Activated B cell treated with CpG ODN at 0.5 μM for 24 hours (primary cell): ENCODE results near the gene MAP2K4. TPM values are rescaled to one million over a fixed set of nuclear protein-coding genes. Genes with fewer than 3 reads are reported as not detected.
"Not testable (repeated sequence)": the region's sequence is repeated elsewhere in the genome, so short reads cannot be mapped to it uniquely, and the experiment has no call there.

ENCODE experiments used
- ATAC-seq: fragments of 200-7000 bp; cut with Tn5 transposase; one replicate; pipeline ENCODE4 v1.10.0; 2021; ENCODE audit warnings: low read depth, mild to moderate bottlenecking, moderate library complexity
- CTCF ChIA-PET: fragments of 350-600 bp; sonication (Branson Sonifier 250); formaldehyde crosslinking; loops from one replicate; lab custom pipeline; 2021; ENCODE audit warnings: antibody characterized with exemption; lab: Charles Lee
- POLR2A ChIA-PET: fragments of 350-600 bp; sonication (Branson Sonifier 250); formaldehyde crosslinking; loops from one replicate; lab custom pipeline; 2021; ENCODE audit warnings: antibody characterized with exemption; lab: Charles Lee
- DNase-seq: peaks from one replicate; pipeline ENCODE4 v3.0.0; 2022
- H3K27ac Mint-ChIP-seq: one replicate; pipeline ENCODE4 v1.8.0; 2020; ENCODE audit warnings: mixed read lengths
- H3K27me3 Mint-ChIP-seq: one replicate; pipeline ENCODE4 v1.8.0; 2021; ENCODE audit warnings: mixed read lengths
- H3K36me3 Mint-ChIP-seq: one replicate; pipeline ENCODE4 v1.8.0; 2021; ENCODE audit warnings: low read depth, mixed read lengths
- H3K4me1 Mint-ChIP-seq: one replicate; pipeline ENCODE4 v1.8.0; 2021; ENCODE audit warnings: mixed read lengths
- H3K4me3 Mint-ChIP-seq: one replicate; pipeline ENCODE4 v1.8.0; 2020; ENCODE audit warnings: mild to moderate bottlenecking, mixed read lengths
- H3K9me3 Mint-ChIP-seq: one replicate; pipeline ENCODE4 v1.8.0; 2020; ENCODE audit warnings: mixed read lengths
- intact Hi-C: fragments of 100-400 bp; cut with micrococcal nuclease; formaldehyde crosslinking; loops from one replicate; pipeline ENCODE4 v1.15.1; 2024
- total RNA-seq: library from RNA; stranded (reverse); gene quantifications from 2 replicates; pipeline ENCODE4 v1.2.3, GENCODE V29; 2022
- TF ChIP-seq, protein P1 (sequence below): fragments of 200-600 bp; IDR thresholded peaks from one replicate; pipeline ENCODE4 v1.8.0; 2022; ENCODE audit warnings: antibody characterized with exemption, mild to moderate bottlenecking

MAP2K4 gene
- total RNA-seq, result 32.5 and 32.9 TPM in 2 replicates

DNA sequence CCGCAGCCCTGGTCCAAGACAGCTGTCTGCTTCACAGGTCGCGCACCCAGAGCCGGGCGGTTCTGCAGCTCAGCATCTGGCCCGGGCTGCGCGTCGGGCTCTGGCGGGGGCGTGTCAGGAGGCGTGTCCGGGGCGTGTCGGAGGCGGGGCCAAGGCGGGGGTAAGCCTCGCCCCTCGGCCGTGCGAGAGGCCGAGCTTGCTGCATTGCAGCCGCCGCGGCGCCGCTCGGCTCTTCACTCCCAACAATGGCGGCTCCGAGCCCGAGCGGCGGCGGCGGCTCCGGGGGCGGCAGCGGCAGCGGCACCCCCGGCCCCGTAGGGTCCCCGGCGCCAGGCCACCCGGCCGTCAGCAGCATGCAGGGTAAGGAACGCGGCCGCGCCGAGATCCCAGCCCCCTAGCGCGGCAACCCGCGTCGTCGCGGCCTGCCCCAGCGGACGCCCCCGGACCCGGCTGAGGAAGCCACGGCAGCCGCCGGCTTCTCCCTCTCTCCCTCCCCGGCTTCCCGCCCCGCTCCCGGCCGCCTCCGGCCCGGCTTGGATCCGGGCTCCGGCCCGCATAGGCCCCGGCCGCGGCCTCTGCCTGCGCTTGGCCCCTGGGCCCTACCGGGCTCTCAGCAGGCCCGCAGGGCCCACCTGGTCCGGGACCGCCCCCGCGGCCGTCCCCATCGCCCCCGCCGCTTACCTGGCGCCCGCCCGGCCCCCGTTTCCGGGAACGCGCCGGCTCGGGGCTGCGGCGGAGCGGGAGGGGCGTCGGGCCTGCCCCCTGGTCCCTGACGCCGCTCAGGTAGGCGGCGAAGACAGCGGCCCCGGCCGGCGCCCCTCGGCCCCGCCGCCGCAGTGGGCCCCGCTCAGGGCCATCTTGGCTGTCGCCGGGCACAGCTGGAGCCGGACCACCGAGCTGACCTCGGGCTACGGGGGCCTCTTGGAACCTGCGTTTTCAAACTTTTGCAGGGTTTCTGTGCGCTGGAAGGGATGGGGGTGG, at the start of gene MAP2K4:
TSS of gene MAP2K4 (plus strand) at position 236 of the 981 bp plus-strand sequence. CDS start at position 246, 10 bp downstream.
- CTCF ChIA-PET, result interaction anchor here (2.1 kb wide), 1 partner anchor 24 kb away, joined by 11 read pairs; the partner anchor contains the start of gene ZNF18
- ATAC-seq, result peak; percentile 97
- Mint-ChIP-seq H3K9me3 (no peaks in the 10 kb centered on the region), H3K36me3 (no peaks in the 10 kb centered on the region), H3K27ac (peak within 1 kb of the TSS; percentile 73), H3K27me3 (peaks cover 2% of the 10 kb centered on the region), H3K4me3 (peak within 1 kb of the TSS; percentile 79), H3K4me1 (peaks cover 35% of the 10 kb centered on the region)
- TF ChIP-seq, protein P1, sequence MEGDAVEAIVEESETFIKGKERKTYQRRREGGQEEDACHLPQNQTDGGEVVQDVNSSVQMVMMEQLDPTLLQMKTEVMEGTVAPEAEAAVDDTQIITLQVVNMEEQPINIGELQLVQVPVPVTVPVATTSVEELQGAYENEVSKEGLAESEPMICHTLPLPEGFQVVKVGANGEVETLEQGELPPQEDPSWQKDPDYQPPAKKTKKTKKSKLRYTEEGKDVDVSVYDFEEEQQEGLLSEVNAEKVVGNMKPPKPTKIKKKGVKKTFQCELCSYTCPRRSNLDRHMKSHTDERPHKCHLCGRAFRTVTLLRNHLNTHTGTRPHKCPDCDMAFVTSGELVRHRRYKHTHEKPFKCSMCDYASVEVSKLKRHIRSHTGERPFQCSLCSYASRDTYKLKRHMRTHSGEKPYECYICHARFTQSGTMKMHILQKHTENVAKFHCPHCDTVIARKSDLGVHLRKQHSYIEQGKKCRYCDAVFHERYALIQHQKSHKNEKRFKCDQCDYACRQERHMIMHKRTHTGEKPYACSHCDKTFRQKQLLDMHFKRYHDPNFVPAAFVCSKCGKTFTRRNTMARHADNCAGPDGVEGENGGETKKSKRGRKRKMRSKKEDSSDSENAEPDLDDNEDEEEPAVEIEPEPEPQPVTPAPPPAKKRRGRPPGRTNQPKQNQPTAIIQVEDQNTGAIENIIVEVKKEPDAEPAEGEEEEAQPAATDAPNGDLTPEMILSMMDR, result no peak
- POLR2A ChIA-PET, result interaction anchor here (0.6 to 8.4 kb wide), 6 partner anchors 9 to 997 kb away, joined by 3 to 191 read pairs (median 6); partner anchors contain the start of genes ELAC2 and ZNF18
- peak; percentile 100 for DNase-seq
- intact Hi-C loops, result loop anchor here (1.0 to 2.0 kb wide), 2 partner anchors 24 to 998 kb away; partner anchors contain the start of genes ELAC2 and ZNF18

DNA sequence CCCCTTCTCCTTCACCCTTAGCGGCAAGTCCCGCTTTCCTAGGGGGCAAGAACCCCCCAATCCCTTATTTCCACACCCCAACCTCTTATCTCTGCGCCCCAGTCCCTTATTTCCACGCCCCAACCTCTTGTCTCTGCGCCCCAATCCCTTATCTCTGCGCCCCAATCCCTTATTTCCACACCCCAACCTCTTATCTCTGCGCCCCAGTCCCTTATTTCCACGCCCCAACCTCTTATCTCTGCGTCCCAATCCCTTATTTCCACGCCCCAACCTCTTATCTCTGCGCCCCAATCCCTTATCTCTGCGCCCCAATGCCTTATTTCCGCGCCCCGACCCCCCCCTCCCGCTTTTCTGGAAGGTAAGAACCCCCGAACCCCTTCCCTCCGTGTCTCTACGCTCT, 47.9 kb upstream of the MAP2K4 start:
- Mint-ChIP-seq H3K9me3 (peaks cover 11% of the 10 kb centered on the region), H3K36me3 (peaks cover 27% of the 10 kb centered on the region)
- H3K27ac Mint-ChIP-seq, intact Hi-C loops, H3K4me3 Mint-ChIP-seq, H3K4me1 Mint-ChIP-seq, ATAC-seq, DNase-seq, H3K27me3 Mint-ChIP-seq, POLR2A ChIA-PET, CTCF ChIA-PET: not testable (repeated sequence)

DNA sequence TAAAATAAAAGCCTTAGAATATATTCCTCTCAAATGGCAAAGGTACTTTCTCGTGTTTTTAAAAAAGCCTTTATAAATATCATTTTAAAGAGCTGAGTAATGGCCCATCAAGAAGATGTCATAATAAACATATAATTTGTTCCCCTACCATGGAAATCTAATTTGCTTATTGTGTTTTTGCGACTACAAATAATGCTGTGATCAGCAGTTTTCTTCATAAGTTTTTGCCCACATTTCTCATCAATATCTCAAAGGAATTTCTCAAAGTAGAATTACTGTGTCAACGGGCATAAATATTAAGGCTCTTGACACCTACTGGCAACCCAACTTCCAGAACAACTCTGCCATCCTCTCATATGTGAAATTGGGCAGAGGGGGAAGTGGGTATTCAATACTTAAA, 40.9 kb upstream of the MAP2K4 start:
- Mint-ChIP-seq H3K4me3 (no peak overlapping the region), H3K27ac (no peak overlapping the region), H3K36me3 (peaks cover 67% of the 10 kb centered on the region), H3K4me1 (no peaks in the 10 kb centered on the region), H3K9me3 (no peaks in the 10 kb centered on the region), H3K27me3 (no peaks in the 10 kb centered on the region)
- DNase-seq (no peak), ATAC-seq (no peak)
- POLR2A ChIA-PET, result interaction anchor here (1.6 kb wide), 1 partner anchor 17 kb away, joined by 5 read pairs; the partner anchor contains the start of gene ZNF18
- TF ChIP-seq, protein P1, result no peak
- intact Hi-C loops, result no loop called here
- CTCF ChIA-PET, result no interaction called here

DNA sequence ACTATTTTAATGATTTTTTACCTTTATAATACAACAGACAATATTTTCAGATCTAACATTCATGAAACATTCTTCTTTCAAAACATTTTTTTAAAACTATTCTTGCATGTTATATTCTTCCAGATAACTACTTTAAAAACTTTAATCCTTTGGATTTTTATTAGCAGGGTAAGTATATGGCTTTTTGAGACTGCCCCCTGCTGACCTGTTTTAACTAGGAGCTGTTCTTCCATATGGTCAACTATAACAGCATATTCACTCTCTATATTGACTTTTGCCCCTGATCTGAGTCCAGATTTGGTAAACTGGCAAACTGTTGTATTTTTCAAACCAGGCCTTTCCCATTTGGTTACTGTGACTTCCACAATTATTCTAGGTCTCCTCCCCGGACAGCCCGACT, 39.9 kb upstream of the MAP2K4 start:
- Mint-ChIP-seq H3K27me3 (no peaks in the 10 kb centered on the region), H3K9me3 (no peaks in the 10 kb centered on the region), H3K36me3 (peaks cover 65% of the 10 kb centered on the region), H3K27ac (no peak overlapping the region), H3K4me3 (no peak overlapping the region), H3K4me1 (no peaks in the 10 kb centered on the region)
- intact Hi-C loops, result no loop called here
- TF ChIP-seq, protein P1, result no peak
- ATAC-seq, result no peak
- POLR2A ChIA-PET, result interaction anchor here (0.6 kb wide), 1 partner anchor 17 kb away, joined by 3 read pairs; the partner anchor contains the start of gene ZNF18
- DNase-seq, result no peak
- CTCF ChIA-PET, result no interaction called here

DNA sequence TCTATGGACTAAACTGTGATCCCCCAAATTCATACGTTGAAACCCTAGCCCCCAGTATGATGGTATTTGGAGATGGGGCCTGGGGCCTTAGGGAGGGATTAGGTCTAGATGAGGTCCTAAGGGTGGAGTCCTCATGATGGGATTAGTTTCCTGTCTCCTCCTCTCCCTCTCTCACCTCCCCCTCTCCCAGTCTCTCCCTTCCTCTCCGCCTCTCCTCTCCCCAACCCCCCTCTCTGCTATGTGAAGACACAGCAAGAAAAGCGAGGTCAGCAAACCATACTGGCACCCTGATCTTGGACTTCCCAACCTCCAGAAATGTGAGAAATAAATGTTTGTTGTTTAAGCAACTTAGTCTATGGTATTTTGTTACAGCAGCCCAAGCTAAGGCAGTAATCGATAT, 38.8 kb upstream of the MAP2K4 start:
- ATAC-seq (no peak), DNase-seq (no peak)
- Mint-ChIP-seq H3K4me1 (no peaks in the 10 kb centered on the region), H3K4me3 (no peak overlapping the region), H3K9me3 (no peaks in the 10 kb centered on the region), H3K27ac (no peak overlapping the region), H3K36me3 (peaks cover 68% of the 10 kb centered on the region), H3K27me3 (no peaks in the 10 kb centered on the region)
- intact Hi-C loops, result no loop called here
- TF ChIP-seq, protein P1, result no peak
- ChIA-PET POLR2A (no interaction called here), CTCF (no interaction called here)
